ENCODE data around the gene HSD3B7.

DNA sequence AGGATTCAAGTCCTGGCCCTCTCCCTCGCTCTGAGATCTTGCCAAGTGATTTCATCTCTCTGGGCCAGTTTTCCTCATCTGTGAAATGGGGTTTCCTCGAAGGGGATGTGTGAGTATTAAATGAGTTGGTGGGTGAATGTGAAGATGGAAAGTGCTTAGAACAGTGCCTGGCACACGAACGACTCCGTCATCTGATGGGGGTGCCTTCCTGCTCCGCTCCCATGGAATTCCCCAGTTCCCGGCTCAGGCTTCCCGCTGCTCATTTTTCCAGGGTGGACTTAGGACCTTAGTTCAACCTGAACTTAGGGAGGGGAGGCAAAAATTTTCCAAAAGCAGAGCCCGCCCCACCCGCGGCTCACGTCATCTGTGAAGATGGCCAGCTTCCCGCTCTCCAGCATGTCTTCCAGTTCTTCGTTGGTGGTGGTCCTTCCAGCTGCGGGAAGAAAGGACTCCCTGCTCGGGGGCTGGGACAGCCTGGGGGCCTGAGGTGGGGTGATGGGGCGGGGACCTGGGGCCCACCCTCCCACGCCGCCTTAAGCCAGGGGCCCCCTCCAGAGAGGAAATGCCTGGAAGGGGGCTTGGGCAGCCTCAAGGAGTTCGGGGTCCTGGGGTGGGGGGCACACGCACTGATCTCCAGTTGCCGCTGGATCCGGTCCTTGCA, 11.4 kb downstream of the HSD3B7 start:
- TF ChIP-seq CTCF (conservative IDR thresholded peaks at IDR 0.05; ENCODE audit: low read depth, low read length) (no peak), MXI1 (IDR thresholded peaks at IDR 0.05; ENCODE audit: borderline replicate concordance, low read depth, low read length) (no peak), RAD21 (IDR thresholded peaks at IDR 0.05; ENCODE audit: low read length) (no peak), MAZ (IDR thresholded peaks at IDR 0.05; ENCODE audit: borderline replicate concordance, low read depth, low read length) (no peak), POLR2A (IDR thresholded peaks at IDR 0.05; ENCODE audit: low read depth, low read length) (no peak), USF2 (IDR thresholded peaks at IDR 0.05; ENCODE audit: low read depth, low read length) (no peak), FOS (IDR thresholded peaks at IDR 0.05; ENCODE audit: low read depth, low read length) (no peak), RCOR1 (IDR thresholded peaks at IDR 0.05; ENCODE audit: insufficient replicate concordance, low read length) (no peak), MAFK (IDR thresholded peaks at IDR 0.05; ENCODE audit: low read depth, low read length) (no peak), SMC3 (IDR thresholded peaks at IDR 0.05; ENCODE audit: low read depth, low read length) (no peak), BHLHE40 (IDR thresholded peaks at IDR 0.05; ENCODE audit: low read depth, low read length) (no peak), CEBPB (IDR thresholded peaks at IDR 0.05; ENCODE audit: low read depth, low read length) (no peak), NFE2L2 (IDR thresholded peaks at IDR 0.05; ENCODE audit: low read depth, low read length) (no peak)
